HG02970 (cell line): ENCODE data around the gene ICAM5.
"Not testable (repeated sequence)": the region's sequence is repeated elsewhere in the genome, so short reads cannot be mapped to it uniquely, and the experiment has no call there.

Experiments used
- ATAC-seq: cut with Tn5 transposase; IDR thresholded peaks from one replicate; pipeline ENCODE4 v1.9.1; 2021; ENCODE audit warnings: mild to moderate bottlenecking, moderate library complexity, moderate number of reproducible peaks; ENCODE audit not compliant: unreplicated experiment, low FRiP score

The ICAM5 gene

GRCh38 chr19:10269333-10270179 lies 20.2 kb upstream of the ICAM5 start:
- ATAC-seq, result no peak

DNA sequence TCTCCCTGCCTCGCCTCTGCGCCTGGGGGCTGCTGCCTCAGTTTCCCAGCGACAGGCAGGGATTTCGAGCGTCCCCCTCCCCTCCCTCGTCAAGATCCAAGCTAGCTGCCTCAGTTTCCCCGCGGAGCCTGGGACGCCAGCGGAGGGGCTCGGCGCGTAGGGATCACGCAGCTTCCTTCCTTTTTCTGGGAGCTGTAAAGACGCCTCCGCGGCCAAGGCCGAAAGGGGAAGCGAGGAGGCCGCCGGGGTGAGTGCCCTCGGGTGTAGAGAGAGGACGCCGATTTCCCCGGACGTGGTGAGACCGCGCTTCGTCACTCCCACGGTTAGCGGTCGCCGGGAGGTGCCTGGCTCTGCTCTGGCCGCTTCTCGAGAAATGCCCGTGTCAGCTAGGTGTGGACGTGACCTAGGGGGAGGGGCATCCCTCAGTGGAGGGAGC lies 19.6 kb upstream of the ICAM5 start:
- peak; percentile 25 for ATAC-seq

- ATAC-seq, result peak; percentile 47
Measured at GRCh38 chr19:10270616-10271394, 18.9 kb upstream of the ICAM5 start, which contains the start of gene ICAM1. ICAM1 (plus strand) TSS chr19:10271120; CDS start chr19:10271160, 40 bp downstream.

DNA sequence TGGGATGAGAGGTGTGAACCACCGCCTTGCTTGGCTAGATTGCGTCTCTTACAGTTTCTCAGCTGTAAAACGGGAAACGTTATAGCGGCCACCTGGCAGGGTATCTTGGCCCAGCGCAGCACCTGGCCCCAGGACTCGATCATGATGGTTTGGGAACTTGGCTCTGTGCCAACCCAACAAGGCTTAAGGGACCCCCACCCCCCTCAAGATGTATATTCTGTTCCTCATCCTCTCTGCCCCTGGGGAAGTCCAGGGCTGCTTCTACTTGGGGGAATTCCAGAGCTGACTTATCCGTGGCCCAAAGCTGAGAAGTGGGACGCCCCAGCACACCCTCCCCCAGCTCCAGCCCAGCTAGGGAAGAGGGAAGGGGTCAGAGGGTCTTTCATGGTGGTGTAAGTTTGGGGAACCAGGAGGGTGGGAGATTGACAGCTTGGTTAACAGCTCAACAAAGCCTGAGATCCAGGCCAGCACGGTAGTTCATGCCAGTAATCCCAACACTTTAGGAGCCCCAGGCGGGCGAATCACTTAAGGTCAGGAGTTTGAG lies 18.1 kb upstream of the ICAM5 start:
- peak; percentile 22 for ATAC-seq

GRCh38 chr19:10274589-10274988 lies 15.2 kb upstream of the ICAM5 start:
- no peak for ATAC-seq

GRCh38 chr19:10277795-10278589 lies 11.8 kb upstream of the ICAM5 start:
- no peak for ATAC-seq

DNA sequence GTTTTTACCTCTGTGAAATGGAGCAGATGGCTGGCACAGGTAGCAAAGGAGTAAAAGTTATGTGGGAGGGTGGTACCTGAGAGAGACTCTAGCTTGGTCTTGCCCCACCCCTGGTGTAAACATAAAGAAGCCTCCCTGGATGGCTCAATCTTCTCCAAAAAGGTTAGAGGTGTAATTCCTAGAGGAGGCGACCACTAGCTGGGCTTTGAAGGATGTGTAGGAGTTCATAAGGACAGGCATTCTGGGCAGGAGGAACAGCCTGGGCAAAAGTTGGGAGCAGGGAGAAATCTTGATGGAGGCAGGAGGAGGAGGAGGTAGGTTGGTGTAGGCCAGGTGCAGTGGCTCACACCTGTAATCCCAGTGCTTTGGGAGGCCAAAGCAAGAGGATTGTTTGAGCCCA lies 10.8 kb upstream of the ICAM5 start:
- ATAC-seq, result no peak

GRCh38 chr19:10279737-10280442 lies 9.9 kb upstream of the ICAM5 start:
- ATAC-seq, result no peak

DNA sequence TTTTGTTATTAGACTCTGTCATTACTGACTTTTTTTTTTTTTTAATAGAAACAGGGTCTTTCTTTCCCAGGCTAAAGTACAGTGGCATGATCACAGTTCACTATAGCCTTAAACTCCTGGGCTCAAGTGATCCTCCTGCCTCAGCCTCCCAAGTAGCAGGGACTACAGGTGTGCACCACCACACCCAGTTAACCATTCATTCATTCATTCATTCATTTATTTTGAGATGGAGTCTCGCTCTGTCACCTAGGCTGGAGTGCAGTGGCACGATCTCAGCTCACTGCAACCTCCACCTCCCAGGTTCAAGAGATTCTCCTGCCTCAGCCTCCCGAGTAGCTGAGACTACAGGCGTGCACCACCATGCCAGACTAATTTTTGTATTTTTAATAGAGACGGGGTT lies 7.7 kb upstream of the ICAM5 start:
- not testable (repeated sequence) for ATAC-seq

GRCh38 chr19:10283301-10284064 lies 6.3 kb upstream of the ICAM5 start:
- no peak for ATAC-seq

DNA sequence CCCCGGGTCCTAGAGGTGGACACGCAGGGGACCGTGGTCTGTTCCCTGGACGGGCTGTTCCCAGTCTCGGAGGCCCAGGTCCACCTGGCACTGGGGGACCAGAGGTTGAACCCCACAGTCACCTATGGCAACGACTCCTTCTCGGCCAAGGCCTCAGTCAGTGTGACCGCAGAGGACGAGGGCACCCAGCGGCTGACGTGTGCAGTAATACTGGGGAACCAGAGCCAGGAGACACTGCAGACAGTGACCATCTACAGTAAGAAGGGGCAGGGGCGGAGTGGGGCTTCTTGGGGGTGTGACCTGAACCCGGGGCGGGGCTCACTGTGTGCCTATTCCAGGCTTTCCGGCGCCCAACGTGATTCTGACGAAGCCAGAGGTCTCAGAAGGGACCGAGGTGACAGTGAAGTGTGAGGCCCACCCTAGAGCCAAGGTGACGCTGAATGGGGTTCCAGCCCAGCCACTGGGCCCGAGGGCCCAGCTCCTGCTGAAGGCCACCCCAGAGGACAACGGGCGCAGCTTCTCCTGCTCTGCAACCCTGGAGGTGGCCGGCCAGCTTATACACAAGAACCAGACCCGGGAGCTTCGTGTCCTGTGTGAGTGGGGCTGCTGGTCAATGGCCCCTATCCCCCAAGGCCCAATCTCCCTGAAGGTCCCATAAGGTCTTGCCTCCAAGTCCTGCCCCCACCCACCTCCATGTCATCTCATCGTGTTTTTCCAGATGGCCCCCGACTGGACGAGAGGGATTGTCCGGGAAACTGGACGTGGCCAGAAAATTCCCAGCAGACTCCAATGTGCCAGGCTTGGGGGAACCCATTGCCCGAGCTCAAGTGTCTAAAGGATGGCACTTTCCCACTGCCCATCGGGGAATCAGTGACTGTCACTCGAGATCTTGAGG lies 5.4 kb upstream of the ICAM5 start:
- no peak for ATAC-seq

DNA sequence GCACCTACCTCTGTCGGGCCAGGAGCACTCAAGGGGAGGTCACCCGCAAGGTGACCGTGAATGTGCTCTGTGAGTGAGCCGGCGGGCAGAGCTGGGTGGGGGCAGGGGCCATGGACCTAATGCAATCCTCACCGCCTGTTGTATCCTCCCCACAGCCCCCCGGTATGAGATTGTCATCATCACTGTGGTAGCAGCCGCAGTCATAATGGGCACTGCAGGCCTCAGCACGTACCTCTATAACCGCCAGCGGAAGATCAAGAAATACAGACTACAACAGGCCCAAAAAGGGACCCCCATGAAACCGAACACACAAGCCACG lies 4.8 kb upstream of the ICAM5 start:
- ATAC-seq, result no peak

GRCh38 chr19:10285393-10285792 lies 4.4 kb upstream of the ICAM5 start:
- ATAC-seq, result no peak

GRCh38 chr19:10286803-10287737 lies 2.7 kb upstream of the ICAM5 start, which contains the start of gene ICAM4:
ICAM4 (plus strand) TSS chr19:10286955; CDS start chr19:10287013, 58 bp downstream.
- no peak for ATAC-seq

GRCh38 chr19:10288662-10289166 lies 1.0 kb upstream of the ICAM5 start:
- ATAC-seq, result no peak

- ATAC-seq, result no peak
Measured at GRCh38 chr19:10289167-10289835, 451 bp upstream of the ICAM5 start.
